CD14-positive monocyte (primary cell): ENCODE measurements around the gene LRSAM1. TPM values are rescaled to one million over a fixed set of nuclear protein-coding genes. Genes with fewer than 3 reads are reported as not detected.

Source experiments
- DNase-seq, 3 donors: peaks; one replicate each; pipeline ENCODE4 v3.0.0-alpha.2; 2011 to 2022
- H2AFZ ChIP-seq: 2 replicates; pipeline ENCODE4 v1.6.0; 2012; ENCODE audit warnings: mild to moderate bottlenecking, low read depth, low read length, inconsistent platforms; ENCODE audit not compliant: insufficient read depth, poor library complexity, severe bottlenecking
- H3K27ac ChIP-seq, 2 donors: 1 replicate in 1 of 2; 2 replicates in 1 of 2; pipeline ENCODE4 v1.5.1; 2012 to 2013; ENCODE audit warnings: low read length in 2 of 2, control low read depth in 1 of 2, inconsistent platforms in 1 of 2, low read depth in 1 of 2, mild to moderate bottlenecking in 1 of 2
- H3K27me3 ChIP-seq, 2 donors: one replicate each; pipeline versions ENCODE4 v1.6.0 to v1.6.1; 2011 to 2013; ENCODE audit warnings: low read length in 2 of 2; ENCODE audit not compliant: control insufficient read depth in 2 of 2, insufficient read depth in 2 of 2
- H3K36me3 ChIP-seq, 2 donors: replicated peaks in 1 of 2; 1 replicate in 1 of 2; 2 replicates in 1 of 2; pipeline versions ENCODE4 v1.5.1 to v1.6.1; 2012 to 2013; ENCODE audit warnings: low read length in 2 of 2, control low read depth in 1 of 2, inconsistent platforms in 1 of 2, mild to moderate bottlenecking in 1 of 2; ENCODE audit not compliant: insufficient read depth in 2 of 2, control insufficient read depth in 1 of 2
- H3K4me1 ChIP-seq, 2 donors: 1 replicate in 1 of 2; 2 replicates in 1 of 2; pipeline versions ENCODE4 v1.5.1 to v1.6.1; 2012 to 2013; ENCODE audit warnings: low read length in 2 of 2, control low read depth in 1 of 2, inconsistent platforms in 1 of 2, mild to moderate bottlenecking in 1 of 2, moderate library complexity in 1 of 2; ENCODE audit not compliant: insufficient read depth in 2 of 2, control insufficient read depth in 1 of 2
- H3K4me2 ChIP-seq: replicated peaks from 2 replicates; pipeline ENCODE3; 2012; ENCODE audit warnings: low read length, moderate library complexity, mild to moderate bottlenecking; ENCODE audit not compliant: poor library complexity, severe bottlenecking; ENCODE audit errors: extremely low read depth
- H3K4me3 ChIP-seq, 3 experiments: fragments of 200-600 bp in 1 of 3; sonication (generic) in 1 of 3; replicated peaks in 1 of 3; 1 replicate in 2 of 3; 2 replicates in 1 of 3; pipeline ENCODE4 v1.5.1; 2011 to 2013; ENCODE audit warnings: low read length in 3 of 3, mild to moderate bottlenecking in 3 of 3, control low read depth in 2 of 3, low read depth in 2 of 3, inconsistent platforms in 1 of 3, moderate library complexity in 1 of 3
- H3K79me2 ChIP-seq: 2 replicates; pipeline ENCODE4 v1.6.0; 2012; ENCODE audit warnings: mild to moderate bottlenecking, control low read depth, inconsistent platforms, low read length, moderate library complexity; ENCODE audit not compliant: insufficient read depth
- H3K9ac ChIP-seq: 2 replicates; pipeline ENCODE4 v1.6.0; 2017; ENCODE audit warnings: low read length, mild to moderate bottlenecking; ENCODE audit not compliant: insufficient read depth, poor library complexity, severe bottlenecking
- H3K9me3 ChIP-seq, 2 donors: replicated peaks in 1 of 2; 1 replicate in 1 of 2; 2 replicates in 1 of 2; pipeline versions ENCODE4 v1.5.1 to v1.6.1; 2012 to 2013; ENCODE audit warnings: low read length in 2 of 2, control low read depth in 1 of 2; ENCODE audit not compliant: control insufficient read depth in 1 of 2, insufficient read depth in 1 of 2
- H4K20me1 ChIP-seq: 2 replicates; pipeline ENCODE4 v1.6.0; 2012; ENCODE audit warnings: mild to moderate bottlenecking, low read length, control low read depth, moderate library complexity; ENCODE audit not compliant: insufficient read depth
- H3K27ac Mint-ChIP-seq, 7 donors: one replicate each; pipeline ENCODE4 v1.8.0; 2020; ENCODE audit warnings: mild to moderate bottlenecking in 7 of 7, mixed read lengths in 7 of 7, moderate library complexity in 6 of 7, inconsistent platforms in 2 of 7
- H3K27me3 Mint-ChIP-seq, 3 donors: one replicate each; pipeline ENCODE4 v1.8.0; 2021 to 2022; ENCODE audit warnings: low read depth in 3 of 3, mild to moderate bottlenecking in 3 of 3, mixed read lengths in 3 of 3, moderate library complexity in 3 of 3, inconsistent platforms in 1 of 3
- H3K36me3 Mint-ChIP-seq, 2 donors: one replicate each; pipeline ENCODE4 v1.8.0; 2020; ENCODE audit warnings: mixed read lengths in 2 of 2, inconsistent platforms in 1 of 2, mild to moderate bottlenecking in 1 of 2
- H3K4me1 Mint-ChIP-seq: one replicate; pipeline ENCODE4 v1.8.0; 2020; ENCODE audit warnings: mild to moderate bottlenecking, mixed read lengths
- H3K4me3 Mint-ChIP-seq, 2 donors: one replicate each; pipeline ENCODE4 v1.8.0; 2020; ENCODE audit warnings: mild to moderate bottlenecking in 2 of 2, mixed read lengths in 2 of 2, moderate library complexity in 1 of 2
- H3K9me3 Mint-ChIP-seq, 7 donors: one replicate each; pipeline ENCODE4 v1.8.0; 2020 to 2022; ENCODE audit warnings: mixed read lengths in 7 of 7, mild to moderate bottlenecking in 6 of 7, moderate library complexity in 6 of 7, inconsistent platforms in 2 of 7
- CTCF ChIP-seq: fragments of 200-600 bp; IDR thresholded peaks from one replicate; pipeline ENCODE4 v1.8.0; 2022; ENCODE audit warnings: antibody characterized with exemption, mild to moderate bottlenecking
- WGBS: methylation state at CpG from one replicate; pipeline ENCODE4 v1.1.5; 2013; ENCODE audit warnings: missing lambda C conversion rate; ENCODE audit not compliant: insufficient coverage; 5-methylcytosine and 5-hydroxymethylcytosine counted together
- intact Hi-C, 2 donors: fragments of 100-400 bp; cut with micrococcal nuclease; formaldehyde crosslinking; loops; one replicate each; pipeline versions ENCODE4 v1.15.0 to v1.15.1; 2023
- polyA plus RNA-seq, 3 donors: library from polyadenylated mRNA; depleted of rRNA in 1 of 3; unstranded in 2 of 3; stranded (reverse) in 1 of 3; fragments of 300-500 nt in 2 of 3; fragments of >200 nt in 1 of 3; fragmentation: Illumina TruSeq in 2 of 3; gene quantifications; 1 replicate in 2 of 3; 2 replicates in 1 of 3; pipeline ENCODE4 v1.2.3, GENCODE V29; 2012 to 2021

The LRSAM1 gene
- polyA plus RNA-seq, 3 donors, result 6.0 to 19.8 (median 8.2) TPM

- H3K27me3 Mint-ChIP-seq, result peaks cover 0 to 1% (median 0%) of the 10 kb centered on the region in 3 donors
- Histone ChIP-seq H3K4me1 (peaks cover 56 to 61% of the 10 kb centered on the region in 2 donors), H2AFZ (peak overlapping the region; percentile 97), H3K4me2 (peak overlapping the region; percentile 98), H3K27me3 (no peaks in the 10 kb centered on the region), H3K79me2 (peaks cover 56% of the 10 kb centered on the region), H3K4me3 (peak overlapping the region; percentile 69 to 97 (median 76)), H3K9ac (peak overlapping the region; percentile 84), H4K20me1 (peaks cover 45% of the 10 kb centered on the region), H3K9me3 (no peaks in the 10 kb centered on the region), H3K36me3 (peaks cover 30 to 36% of the 10 kb centered on the region in 2 donors), H3K27ac (peak overlapping the region; percentile 78 to 91)
- intact Hi-C loops, result loop anchor here (2.0 to 10.0 kb wide), 3 partner anchors 27 to 227 kb away; partner anchors contain the start of genes SLC2A8 (in 1 of the 2) and ZNF79 (in 1 of the 2)
- H3K36me3 Mint-ChIP-seq, result peaks cover 31 to 51% of the 10 kb centered on the region in 2 donors
- H3K9me3 Mint-ChIP-seq, result no peaks in the 10 kb centered on the region
- peak in 1 of 3 donors; percentile 29 for DNase-seq
- peaks cover 56% of the 10 kb centered on the region for H3K4me1 Mint-ChIP-seq
- H3K27ac Mint-ChIP-seq, result peak overlapping the region; percentile 92 to 96 (median 96)
- H3K4me3 Mint-ChIP-seq, result peak overlapping the region; percentile 93 to 97
- no peak for TF ChIP-seq CTCF
- 0% methylated on average over 14 of the region's 14 CpGs for WGBS
Observed at GRCh38 chr9:127451608-127451857, 223 bp downstream of the LRSAM1 start.

GRCh38 chr9:127451858-127452656 lies 747 bp downstream of the LRSAM1 start:
- Mint-ChIP-seq H3K27ac (peak overlapping the region; percentile 92 to 96 (median 96)), H3K4me1 (peaks cover 60% of the 10 kb centered on the region), H3K9me3 (no peaks in the 10 kb centered on the region), H3K4me3 (peak overlapping the region; percentile 93 to 97), H3K27me3 (peaks cover 0 to 1% (median 0%) of the 10 kb centered on the region in 3 donors), H3K36me3 (peaks cover 30 to 51% of the 10 kb centered on the region in 2 donors)
- H3K36me3 ChIP-seq, result peaks cover 25 to 33% of the 10 kb centered on the region in 2 donors
- DNase-seq, result peak; percentile 15 to 73 (median 50)
- no peaks in the 10 kb centered on the region for H3K9me3 ChIP-seq
- peak overlapping the region; percentile 84 for H3K9ac ChIP-seq
- H3K27me3 ChIP-seq, result no peaks in the 10 kb centered on the region
- no peak for TF ChIP-seq CTCF
- peak overlapping the region; percentile 98 for H3K4me2 ChIP-seq
- H3K4me3 ChIP-seq, result peak overlapping the region; percentile 69 to 97 (median 76)
- peaks cover 59 to 63% of the 10 kb centered on the region in 2 donors for H3K4me1 ChIP-seq
- intact Hi-C loops, result loop anchor here (2.0 to 10.0 kb wide), 3 partner anchors 27 to 227 kb away; partner anchors contain the start of genes SLC2A8 (in 1 of the 2) and ZNF79 (in 1 of the 2)
- H3K79me2 ChIP-seq, result peaks cover 56% of the 10 kb centered on the region
- peak overlapping the region; percentile 97 for H2AFZ ChIP-seq
- WGBS, result 8% methylated on average over 23 of the region's 29 CpGs
- peaks cover 39% of the 10 kb centered on the region for H4K20me1 ChIP-seq
- peak overlapping the region; percentile 78 to 91 for H3K27ac ChIP-seq
